ENCODE measurements around the gene VPS26A. TPM values are rescaled to one million over a fixed set of nuclear protein-coding genes. Genes with fewer than 3 reads are reported as not detected.

VPS26A gene
- total and polyA plus RNA-seq, 12 donors: 15.6 to 65.2 (median 31.5) TPM

DNA sequence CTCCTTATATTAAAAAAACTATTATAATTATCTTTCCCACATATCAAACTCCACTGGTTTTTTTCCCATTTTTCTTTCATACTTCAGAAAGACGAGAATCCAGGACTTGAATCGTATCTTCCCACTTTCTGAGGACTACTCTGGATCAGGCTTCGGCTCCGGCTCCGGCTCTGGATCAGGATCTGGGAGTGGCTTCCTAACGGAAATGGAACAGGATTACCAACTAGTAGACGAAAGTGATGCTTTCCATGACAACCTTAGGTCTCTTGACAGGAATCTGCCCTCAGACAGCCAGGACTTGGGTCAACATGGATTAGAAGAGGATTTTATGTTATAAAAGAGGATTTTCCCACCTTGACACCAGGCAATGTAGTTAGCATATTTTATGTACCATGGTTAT lies 20.2 kb upstream of the VPS26A start:
- WGBS, 4 donors: 71 to 86% (median 79%) methylated on average over 7 of the region's 7 CpGs
- peak in 1 of 7 donors; percentile 46 for DNase-seq
- no peak overlapping the region for H3K4me3 ChIP-seq
- intact Hi-C loops (cut with DNase I): no loop called here
- H3K9me3 ChIP-seq (replicated peaks in 1 of 3): no peaks in the 10 kb centered on the region
- no peaks in the 10 kb centered on the region for H3K36me3 ChIP-seq (replicated peaks in 1 of 2)
- H3K27ac ChIP-seq: no peak overlapping the region
- no peaks in the 10 kb centered on the region for H3K27me3 ChIP-seq
- TF ChIP-seq, protein P1, sequence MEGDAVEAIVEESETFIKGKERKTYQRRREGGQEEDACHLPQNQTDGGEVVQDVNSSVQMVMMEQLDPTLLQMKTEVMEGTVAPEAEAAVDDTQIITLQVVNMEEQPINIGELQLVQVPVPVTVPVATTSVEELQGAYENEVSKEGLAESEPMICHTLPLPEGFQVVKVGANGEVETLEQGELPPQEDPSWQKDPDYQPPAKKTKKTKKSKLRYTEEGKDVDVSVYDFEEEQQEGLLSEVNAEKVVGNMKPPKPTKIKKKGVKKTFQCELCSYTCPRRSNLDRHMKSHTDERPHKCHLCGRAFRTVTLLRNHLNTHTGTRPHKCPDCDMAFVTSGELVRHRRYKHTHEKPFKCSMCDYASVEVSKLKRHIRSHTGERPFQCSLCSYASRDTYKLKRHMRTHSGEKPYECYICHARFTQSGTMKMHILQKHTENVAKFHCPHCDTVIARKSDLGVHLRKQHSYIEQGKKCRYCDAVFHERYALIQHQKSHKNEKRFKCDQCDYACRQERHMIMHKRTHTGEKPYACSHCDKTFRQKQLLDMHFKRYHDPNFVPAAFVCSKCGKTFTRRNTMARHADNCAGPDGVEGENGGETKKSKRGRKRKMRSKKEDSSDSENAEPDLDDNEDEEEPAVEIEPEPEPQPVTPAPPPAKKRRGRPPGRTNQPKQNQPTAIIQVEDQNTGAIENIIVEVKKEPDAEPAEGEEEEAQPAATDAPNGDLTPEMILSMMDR (IDR thresholded peaks at IDR 0.05): no peak
- TF ChIP-seq POLR2A (IDR thresholded peaks at IDR 0.05): no peak
- no peaks in the 10 kb centered on the region for H3K4me1 ChIP-seq (replicated peaks in 1 of 2)

DNA sequence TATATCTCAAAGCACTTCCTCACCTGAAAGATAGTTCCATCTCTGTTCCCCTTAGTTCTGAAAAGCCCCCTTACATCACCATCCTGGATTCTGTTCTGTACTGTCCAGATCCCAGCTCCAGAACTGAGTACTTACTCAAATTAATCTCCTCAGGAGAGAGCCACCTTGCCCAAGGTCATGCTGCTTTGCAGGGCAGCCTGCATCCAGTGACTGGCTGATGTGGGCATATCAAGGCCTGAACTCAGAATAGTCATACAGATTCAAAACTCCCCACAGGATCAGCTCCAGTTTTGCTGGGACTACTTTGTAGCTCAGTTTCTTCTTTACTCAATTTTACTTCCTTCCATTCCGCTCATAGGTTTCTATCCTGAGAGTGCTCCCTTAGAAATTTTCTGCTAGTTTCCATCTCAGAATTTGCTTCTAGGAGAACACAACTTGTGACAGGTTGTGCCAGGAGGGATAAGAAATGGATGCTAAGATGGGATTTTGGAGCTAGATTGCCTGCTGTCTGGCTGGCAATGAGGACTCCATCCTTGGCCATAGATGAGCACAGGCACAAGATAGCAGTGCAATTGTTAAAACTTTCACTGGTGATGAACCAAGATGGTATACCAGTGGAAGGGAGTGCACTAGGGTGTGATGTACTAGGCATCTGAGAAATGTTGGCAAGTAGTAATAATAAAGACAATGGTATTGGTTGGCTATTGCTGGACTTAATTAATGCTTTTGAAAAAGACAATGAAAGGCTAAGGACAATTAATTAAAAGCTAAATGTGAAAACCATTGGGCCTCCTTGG lies 18.8 kb upstream of the VPS26A start:
- intact Hi-C loops (cut with DNase I): no loop called here
- DNase-seq: no peak
- 96 to 100% (median 97%) methylated on average over 1 of the region's 1 CpG for WGBS, 4 donors
- H3K4me1 ChIP-seq (replicated peaks in 1 of 2): no peaks in the 10 kb centered on the region
- no peak overlapping the region for H3K27ac ChIP-seq
- TF ChIP-seq, protein P1 (IDR thresholded peaks at IDR 0.05): no peak
- no peak for TF ChIP-seq POLR2A (IDR thresholded peaks at IDR 0.05)
- H3K4me3 ChIP-seq: peak overlapping the region in 1 of 4 donors; percentile 14
- no peaks in the 10 kb centered on the region for H3K36me3 ChIP-seq (replicated peaks in 1 of 2)
- H3K9me3 ChIP-seq (replicated peaks in 1 of 3): no peaks in the 10 kb centered on the region
- H3K27me3 ChIP-seq: no peaks in the 10 kb centered on the region

DNA sequence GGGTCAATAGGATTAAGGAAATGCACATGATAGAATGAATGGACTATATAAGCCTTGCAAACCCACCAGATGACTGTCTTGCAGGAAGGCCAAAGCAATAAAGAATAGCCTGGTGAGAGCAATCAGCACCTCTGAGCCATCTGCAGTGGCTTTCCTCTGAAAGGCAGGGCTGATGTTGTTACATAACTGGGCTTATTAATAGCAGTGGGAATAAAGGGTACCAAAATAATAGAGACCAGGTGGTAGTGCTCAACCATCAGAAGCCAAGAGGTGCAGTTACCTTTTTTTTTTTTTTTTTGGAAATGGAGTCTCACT lies 16.8 kb upstream of the VPS26A start:
- no peaks in the 10 kb centered on the region for H3K4me1 ChIP-seq (replicated peaks in 1 of 2)
- no peaks in the 10 kb centered on the region for H3K27me3 ChIP-seq
- H3K4me3 ChIP-seq: no peak overlapping the region
- H3K27ac ChIP-seq: no peak overlapping the region
- no peaks in the 10 kb centered on the region for H3K9me3 ChIP-seq (replicated peaks in 1 of 3)
- intact Hi-C loops (cut with DNase I): no loop called here
- no peak for DNase-seq
- no peak for TF ChIP-seq POLR2A (IDR thresholded peaks at IDR 0.05)
- TF ChIP-seq, protein P1 (IDR thresholded peaks at IDR 0.05): no peak
- H3K36me3 ChIP-seq (replicated peaks in 1 of 2): no peaks in the 10 kb centered on the region

- no peaks in the 10 kb centered on the region for H3K4me1 ChIP-seq (replicated peaks in 1 of 2)
- no peak overlapping the region for H3K27ac ChIP-seq
- no peaks in the 10 kb centered on the region for H3K27me3 ChIP-seq
- no peak for DNase-seq
- 69 to 100% (median 88%) methylated on average over 2 of the region's 2 CpGs for whole genome bisulfite sequencing, 4 donors
- no peaks in the 10 kb centered on the region for H3K36me3 ChIP-seq (replicated peaks in 1 of 2)
- TF ChIP-seq, protein P1 (IDR thresholded peaks at IDR 0.05): no peak
- TF ChIP-seq POLR2A (IDR thresholded peaks at IDR 0.05): no peak
- H3K9me3 ChIP-seq (replicated peaks in 1 of 3): no peaks in the 10 kb centered on the region
- no peak overlapping the region for H3K4me3 ChIP-seq
- intact Hi-C loops (cut with DNase I): no loop called here
Measured at GRCh38 chr10:69107699-69108098, 16.3 kb upstream of the VPS26A start.

All from adrenal gland (tissue), 12 donors.